HG02571 (cell line): ENCODE data around the gene FASTKD3.

Source experiments
- ATAC-seq: cut with Tn5 transposase; IDR thresholded peaks from one replicate; pipeline ENCODE4 v1.9.1; 2021; ENCODE audit warnings: mild to moderate bottlenecking, moderate library complexity; ENCODE audit not compliant: unreplicated experiment

The FASTKD3 gene

DNA sequence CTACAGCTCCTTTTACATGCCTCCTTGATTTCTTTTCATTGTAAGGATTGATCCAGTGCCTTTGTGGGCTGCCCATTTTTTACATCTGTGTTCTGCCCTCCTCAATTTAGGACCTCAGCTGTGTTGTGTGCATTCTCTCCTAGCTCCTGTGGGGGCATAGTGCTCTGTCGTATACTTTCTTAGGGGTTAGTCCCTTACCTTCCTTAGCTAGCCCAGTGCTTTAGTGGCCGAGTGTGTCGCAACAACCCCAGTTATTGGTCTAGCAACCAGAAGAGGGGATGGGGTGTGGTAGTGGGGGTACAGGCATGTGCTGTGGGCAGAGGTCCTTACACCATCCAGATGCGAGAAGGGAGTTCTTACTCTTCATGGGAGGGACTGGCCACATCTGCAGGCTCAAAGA lies 12.3 kb upstream of the FASTKD3 start:
- ATAC-seq, result no peak

DNA sequence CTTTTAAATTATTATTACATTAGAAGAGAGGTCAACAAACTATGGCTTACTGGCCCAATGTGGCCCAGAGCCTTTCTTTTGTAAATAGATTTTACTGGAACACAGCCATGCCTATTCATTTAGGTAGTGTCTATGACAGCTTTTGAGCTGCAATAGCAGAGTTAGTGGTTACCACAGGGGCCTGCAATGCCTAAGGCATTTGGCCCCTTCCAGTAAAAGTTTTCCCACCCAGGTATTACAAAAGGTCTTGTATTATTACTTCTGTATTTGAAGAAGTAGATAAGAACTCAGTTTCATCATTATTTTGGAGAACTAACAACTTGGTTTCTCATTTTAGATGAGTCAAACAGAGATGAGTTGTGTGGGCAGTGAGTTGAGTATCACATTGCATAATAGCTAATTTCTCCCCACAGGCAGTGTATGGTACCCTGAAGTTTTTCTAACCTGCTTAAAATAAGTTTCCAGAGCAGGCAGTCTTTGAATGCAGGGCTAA lies 9.6 kb upstream of the FASTKD3 start:
- peak; percentile 98 for ATAC-seq

DNA sequence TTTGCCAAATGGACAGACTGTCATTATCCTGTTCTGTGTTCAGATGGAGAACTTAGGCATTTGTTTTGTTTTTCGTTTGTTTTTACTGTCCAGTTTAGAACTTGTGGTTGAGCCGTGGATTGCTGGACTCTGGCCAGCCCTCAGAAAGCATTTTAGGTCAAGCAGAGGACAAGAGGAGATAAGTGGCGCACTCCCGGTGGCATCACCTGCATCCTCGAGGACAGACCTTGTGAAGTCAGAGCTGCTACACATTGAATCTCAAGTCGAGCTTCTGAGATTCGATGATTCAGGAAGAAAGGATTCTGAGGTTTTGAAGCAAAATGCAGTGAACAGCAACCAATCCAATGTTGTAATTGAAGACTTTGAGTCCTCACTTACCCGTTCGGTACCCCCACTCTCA lies 9.0 kb upstream of the FASTKD3 start:
- ATAC-seq, result no peak

DNA sequence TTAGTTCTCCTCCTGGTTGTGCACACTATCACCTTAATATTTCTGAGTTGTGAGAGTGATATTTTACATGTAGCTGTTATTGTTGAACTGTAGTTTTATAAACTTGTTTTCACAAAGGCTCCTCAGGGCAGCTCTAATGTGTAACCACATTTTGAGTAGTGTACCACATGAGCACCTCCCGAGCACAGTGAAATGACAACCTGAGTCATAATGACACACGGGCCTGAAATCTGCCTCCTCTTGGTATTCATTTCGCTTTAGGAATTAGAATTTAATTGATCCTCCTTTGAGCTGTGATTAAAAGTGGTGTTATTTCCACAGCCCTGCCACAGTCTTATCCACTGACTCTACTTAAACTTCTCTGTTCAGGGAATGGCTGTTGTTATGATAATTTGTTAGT lies 8.0 kb upstream of the FASTKD3 start:
- ATAC-seq, result peak; percentile 43

DNA sequence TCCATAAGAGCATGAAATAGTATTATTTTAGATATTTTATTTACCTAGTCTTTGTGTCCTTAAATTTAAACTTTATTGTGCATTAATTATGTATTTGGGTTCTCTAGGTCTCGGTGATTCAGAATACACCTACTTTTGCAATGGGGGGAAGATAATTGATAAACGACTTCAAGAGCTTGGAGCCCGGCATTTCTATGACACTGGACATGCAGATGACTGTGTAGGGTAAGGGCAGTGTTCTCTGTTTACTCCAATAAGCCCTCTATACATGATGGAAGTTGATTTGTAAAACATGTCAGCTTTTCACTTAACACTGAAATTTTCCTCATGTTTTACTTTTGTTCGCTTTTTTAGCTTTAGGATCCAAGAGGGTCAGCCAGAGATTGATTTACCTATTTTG lies 6.3 kb upstream of the FASTKD3 start:
- no peak for ATAC-seq

DNA sequence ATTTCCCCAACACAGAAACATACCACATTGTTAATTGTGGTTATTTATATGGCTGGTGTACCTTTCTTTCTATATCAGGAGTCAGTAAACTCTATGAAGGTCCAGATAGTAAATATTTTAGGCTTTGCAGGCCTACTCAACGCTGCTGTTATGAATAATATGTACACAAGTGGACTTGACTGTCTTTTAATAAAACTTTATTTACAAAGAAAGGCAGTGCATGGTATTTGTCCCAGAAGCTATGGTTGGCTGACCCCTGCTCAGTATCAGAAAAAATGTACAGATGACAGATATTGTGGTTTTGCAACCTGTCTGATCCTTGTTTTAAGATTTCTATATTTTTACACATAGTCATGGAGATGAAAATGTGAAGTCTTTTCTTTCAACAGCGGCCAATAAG lies 5.8 kb upstream of the FASTKD3 start:
- no peak for ATAC-seq

DNA sequence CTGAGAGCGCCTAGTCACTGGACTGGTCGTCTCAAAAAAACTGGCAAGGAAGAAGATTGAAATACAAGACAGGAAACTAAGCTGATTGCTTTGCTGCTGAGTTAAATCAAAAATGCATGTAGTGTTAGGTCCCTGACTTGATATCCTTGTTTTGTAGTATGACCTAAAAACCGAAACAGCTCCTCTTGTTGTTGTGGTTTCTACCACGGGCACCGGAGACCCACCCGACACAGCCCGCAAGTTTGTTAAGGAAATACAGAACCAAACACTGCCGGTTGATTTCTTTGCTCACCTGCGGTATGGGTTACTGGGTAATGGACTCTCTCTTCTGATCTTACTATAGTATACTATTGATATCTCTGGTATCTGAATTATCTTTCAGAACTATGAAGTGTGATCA lies 4.4 kb upstream of the FASTKD3 start:
- no peak for ATAC-seq

DNA sequence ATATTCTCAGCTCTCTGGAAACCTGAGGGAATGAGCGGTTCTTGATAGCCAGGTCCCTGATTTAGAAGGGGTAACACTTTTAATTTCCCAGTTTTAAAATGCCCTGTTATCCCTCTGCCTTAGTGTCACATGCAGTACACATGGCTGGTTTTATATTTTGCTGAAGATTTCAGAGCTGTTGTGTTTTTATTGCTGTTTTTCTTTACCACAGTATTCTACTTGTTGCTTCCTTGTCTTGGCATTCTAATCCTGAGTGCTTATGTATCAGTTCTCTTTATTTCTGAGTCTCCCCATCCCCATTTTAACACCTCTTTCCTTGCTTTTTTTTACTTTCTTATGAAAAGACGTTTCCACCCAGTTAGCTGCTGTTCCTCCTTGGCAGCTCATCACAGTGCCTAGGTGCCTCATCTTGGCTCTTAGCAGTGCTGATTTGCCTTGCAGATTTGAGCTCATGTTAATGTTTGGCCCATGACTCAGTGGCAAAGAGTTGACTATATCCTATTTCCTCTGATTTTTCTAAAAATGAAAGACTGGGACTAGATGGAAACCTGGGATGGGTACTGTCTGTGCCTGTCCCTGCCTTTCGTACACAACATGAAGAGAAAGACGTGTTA lies 3.8 kb upstream of the FASTKD3 start:
- ATAC-seq, result no peak

DNA sequence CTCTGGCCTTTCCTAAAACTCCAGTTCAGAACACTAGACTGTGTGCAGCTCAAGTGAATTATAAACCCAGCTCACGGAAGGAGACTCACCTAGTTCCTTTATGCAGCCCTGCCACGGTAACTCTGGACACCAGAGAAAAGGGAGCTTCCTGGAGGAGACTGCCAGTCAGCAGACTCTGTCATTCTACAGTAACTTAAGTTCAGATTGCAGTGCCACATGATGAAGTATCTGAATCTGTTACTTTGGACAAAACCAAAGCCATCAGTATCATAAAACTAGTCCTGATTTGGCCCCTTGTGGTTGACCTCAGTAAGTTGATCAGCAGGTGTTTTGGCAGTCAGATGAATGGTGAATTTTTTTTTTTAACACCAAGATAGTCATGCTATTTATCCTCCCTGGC lies 2.8 kb upstream of the FASTKD3 start:
- ATAC-seq, result no peak

DNA sequence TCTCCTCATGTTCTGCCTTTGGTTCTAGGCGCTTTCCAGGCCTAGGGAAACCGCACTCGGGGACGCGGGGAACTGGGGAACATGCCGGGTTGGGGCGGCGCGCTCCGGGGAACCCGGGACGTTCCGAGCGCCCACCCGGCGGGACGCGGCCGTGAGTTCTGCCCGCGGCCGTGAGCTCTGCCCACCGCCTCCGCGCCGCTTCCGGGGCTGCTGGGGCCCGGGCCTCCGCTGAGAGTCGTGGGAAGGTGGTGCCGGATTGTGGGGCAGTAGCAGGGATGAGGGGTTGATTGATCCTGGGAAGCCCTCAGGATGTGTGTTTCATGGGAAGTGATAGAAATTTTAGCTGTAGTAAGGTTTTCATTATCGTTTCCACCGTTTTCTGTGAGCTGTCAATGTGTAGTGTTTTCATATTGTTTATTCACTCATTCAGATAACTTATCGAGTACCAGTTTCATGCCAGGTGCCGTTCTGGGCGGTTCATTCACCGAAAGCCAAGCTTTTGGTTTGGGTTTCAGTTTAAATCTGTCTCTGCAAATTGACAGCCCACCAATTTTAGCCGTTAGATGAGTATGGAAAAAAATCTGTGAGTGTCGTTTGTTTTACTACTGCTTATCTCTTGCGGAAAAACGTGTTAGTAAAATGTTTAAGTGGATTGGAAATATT lies 774 bp upstream of the FASTKD3 start:
- ATAC-seq, result peak; percentile 28

DNA sequence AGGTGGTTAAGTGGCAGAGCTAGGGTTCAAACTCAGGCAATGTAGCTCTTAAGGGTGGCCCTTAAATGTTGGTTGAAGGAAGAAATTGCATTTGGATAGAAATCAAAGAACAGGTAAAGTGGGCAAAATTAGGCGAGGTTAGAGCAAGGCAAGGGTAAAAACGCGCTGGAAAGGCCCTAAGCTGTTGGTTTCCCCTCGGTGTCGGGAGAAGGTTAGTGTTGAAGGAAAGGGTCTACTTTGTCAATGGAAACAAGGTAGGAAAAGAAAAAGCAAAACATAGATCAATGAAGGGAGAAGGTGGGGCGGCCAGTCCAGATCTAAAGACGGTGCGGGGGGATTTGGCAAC lies 431 bp downstream of the FASTKD3 start:
- ATAC-seq, result peak; percentile 0

DNA sequence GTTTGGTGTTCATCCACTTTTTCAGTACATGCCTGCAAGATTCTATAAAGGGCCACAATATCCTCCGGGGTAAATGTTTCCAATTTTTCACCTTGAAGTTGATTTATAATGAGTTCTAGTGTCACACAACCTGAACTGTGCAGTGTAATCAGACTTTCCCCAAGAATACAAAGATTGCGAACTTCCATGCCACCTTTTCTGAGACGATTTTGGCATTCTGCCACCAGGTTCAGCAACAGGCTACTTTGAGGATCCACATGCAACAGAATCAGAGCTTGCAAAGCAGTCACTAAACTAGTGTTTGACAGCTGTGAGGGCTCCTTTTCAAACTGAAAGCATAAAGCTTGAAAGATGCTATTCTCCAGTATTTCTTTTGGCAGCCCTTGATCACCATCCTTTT lies 1.6 kb downstream of the FASTKD3 start:
- no peak for ATAC-seq

DNA sequence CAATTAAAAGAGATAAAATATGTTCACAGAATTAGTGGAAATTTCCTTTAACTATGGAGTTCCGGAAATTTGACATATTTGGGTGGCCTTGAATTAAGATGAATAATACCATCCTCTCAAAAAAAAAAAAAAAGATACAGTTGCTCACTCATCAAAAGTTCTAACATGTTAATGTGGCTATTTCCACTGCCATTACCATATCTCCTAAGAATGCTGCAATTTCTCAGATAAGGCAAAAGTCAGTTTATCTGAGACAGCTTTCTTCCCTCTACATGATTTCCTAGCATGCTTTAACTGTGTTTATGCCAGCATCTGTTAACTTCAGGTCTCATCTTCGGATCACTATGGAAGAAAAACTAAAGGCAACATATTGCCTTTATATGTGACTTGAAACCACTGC lies 2.6 kb downstream of the FASTKD3 start:
- no peak for ATAC-seq

DNA sequence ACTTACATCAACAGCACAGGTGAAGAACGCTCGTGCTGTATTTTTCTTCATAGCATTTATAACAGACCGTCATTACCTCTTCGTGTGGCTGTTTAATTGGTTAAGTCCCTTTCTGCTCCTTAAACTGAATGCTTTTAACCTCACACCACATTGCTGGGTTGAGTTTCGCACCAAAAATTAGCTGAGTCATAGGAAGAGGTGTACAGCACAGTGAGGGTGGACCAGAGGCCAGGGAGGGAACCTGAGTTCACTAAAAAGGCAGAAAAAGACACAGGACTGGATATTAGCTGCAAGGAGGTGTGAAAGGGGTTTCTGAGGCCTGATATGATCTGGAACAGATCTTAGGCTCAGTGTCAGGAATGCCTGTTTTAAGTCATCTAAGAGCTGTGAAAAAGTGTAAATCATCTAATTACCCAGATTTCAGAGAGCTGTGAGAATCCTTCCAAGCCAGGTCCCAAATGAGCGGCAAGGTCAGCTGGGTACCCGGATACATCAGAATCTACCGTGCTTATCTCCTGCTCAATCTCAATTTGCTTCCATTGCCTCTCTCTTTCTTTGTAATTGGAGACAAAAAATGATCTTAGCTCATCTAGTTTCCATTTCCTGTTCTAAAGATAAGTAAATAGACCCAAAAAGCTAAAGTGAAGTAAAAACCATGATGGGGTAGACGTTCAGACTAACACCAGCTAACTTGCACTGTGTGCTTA lies 10.8 kb downstream of the FASTKD3 start:
- no peak for ATAC-seq

DNA sequence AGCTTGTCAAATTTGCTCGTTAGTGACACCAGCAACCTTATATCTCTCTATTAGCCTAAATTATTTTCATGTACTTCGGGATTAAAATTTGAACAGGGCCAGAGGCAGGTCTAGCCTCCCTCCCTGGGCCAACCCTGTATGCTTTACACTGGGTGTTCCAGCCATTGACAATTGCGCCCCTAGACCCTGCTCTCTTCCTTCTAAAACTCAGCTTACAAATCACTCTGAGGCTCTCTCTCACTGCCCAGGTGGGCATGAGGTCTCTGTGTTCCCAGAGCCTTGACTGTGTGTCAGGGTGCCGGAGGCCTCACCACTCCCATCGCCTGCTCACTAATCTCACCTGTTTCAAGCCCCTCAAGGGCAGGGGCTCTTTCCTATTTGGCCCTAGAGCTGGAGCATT lies 11.5 kb downstream of the FASTKD3 start:
- no peak for ATAC-seq

DNA sequence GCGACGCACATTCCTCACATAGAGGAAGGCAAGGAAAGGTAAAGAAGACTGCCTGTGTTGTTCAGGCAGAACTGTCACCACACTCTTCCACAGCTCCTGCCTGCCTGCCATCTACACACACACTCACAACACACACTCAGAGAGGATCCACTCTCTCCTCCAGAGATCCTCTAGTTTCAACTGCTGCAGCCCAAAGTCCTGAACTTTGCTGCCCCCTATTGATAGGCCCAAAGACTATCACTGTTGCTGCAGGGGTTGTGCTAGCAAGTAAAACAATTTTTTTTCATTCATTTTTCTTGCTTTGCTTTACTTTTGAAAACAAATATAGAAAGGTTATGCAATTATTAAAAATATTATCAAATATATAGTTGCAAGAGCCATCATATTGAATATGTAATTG lies 12.0 kb downstream of the FASTKD3 start:
- ATAC-seq, result no peak

DNA sequence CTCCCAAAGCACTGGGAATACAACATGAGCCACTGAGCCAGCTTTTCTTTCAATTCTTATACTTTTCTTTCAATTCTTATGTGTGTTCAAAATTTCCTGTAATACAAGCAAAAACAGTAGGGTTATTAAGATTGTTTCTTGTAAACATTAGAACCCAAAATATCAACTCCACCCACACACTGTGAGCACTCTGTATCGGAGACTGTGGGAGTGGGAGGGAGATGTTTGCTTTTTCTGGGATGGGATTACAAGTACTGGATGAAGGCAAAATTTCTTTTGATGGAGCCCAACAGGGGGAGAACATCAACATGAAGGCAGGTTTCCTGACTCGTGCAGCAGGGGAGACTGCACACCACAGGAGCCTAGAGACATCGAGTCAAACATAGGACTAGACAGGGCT lies 13.2 kb downstream of the FASTKD3 start:
- no peak for ATAC-seq

DNA sequence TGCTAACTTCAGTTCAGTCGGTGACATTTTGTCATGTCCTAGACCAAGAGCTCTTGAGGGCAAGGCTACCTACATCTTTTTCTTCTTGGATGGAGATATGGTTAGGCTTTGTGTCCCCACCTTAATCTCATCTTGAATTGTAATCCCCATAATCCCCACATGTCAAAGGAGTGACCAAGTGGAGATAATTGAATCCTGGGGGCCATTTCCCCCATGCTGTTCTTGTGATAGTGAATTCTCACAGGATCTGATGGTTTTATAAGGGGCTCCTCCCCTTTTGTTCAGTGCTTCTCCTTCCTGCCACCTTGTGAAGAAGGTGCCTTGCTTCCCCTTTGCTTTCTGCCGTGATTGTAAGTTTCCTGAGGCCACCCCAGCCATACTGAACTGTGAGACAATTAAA lies 15.8 kb downstream of the FASTKD3 start:
- ATAC-seq, result no peak

DNA sequence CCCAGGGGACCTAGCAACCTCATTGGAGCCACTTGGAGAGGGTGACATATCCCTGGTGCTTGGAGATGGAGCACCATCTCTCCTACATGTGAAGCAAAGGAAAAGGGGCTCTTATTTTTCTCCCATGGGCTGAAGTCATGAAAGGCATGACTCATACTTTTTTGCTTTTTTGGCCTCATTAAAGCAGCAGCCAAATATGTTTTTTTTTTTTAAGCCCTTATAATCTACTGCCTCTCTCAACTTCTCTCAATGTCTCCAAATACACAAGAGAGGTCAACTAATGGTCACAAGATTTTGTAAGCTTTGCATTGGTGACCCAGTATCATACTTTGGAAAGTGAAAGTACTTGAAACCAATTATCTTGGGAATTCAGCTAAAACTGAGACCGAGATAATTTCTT lies 16.3 kb downstream of the FASTKD3 start:
- ATAC-seq, result no peak

DNA sequence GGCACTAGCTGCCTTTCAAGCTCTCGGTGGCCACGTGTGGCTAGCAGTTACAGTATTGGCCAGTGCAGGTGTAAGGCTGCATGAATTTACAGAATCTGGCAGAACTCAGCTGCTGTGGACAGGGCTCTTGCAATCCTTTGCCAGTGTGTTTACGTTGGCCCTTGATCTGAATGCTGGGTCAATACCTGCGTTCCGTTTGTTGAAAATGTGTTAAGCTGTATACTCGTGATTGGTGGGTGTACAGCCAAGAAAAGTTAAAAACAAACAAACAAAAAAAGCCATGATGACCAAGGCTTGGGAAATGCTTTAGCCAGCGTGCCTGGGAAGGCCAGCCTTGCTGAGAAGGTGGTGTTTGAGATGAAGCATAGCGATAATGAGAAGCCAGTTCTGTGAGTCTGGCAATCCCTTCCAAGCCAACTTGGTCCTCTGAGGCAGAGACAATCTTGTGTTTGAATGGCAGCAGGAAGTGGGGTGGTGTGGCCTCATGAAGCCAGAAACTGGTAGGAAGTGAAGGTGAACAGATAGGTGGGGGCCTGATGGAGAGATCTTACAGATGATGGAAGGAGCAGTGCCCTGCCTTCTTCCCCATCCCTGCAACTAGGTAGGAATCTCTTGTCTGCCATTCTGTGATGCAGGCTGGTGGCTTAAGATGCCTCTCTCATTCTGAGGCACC lies 17.1 kb downstream of the FASTKD3 start:
- no peak for ATAC-seq

DNA sequence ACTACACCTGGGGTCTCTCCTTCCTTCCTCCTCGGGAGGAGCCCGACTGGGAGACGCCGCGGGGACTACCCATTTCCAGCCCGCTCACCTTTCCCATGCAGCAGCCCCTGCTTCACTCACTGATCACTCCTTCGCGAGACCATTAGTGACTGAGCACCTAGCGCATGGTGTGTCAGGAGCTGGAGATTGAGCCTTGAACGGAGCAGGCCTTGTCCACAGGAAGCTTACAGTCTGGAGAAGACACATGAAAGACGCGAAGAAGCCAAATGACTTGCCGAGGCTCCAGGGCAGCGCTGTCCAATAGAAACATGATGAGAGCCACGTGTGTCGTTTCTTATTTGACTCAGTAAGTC lies 17.6 kb downstream of the FASTKD3 start:
- ATAC-seq, result no peak
